HepG2 (cell line): ENCODE data around the gene DHRS7. TPM values are rescaled to one million over a fixed set of nuclear protein-coding genes. Genes with fewer than 3 reads are reported as not detected.

Experiments
- AHR ChIP-seq: IDR thresholded peaks from 2 replicates; pipeline ENCODE4 v1.6.1; 2018; ENCODE audit warnings: missing genetic modification reagents, missing compliant biosample characterization
- AKAP8 ChIP-seq: sonication (generic); formaldehyde crosslinking; IDR thresholded peaks from 2 replicates; pipeline ENCODE4 v1.5.1; 2020; ENCODE audit warnings: mild to moderate bottlenecking, missing genetic modification reagents
- CREM ChIP-seq, 2 experiments: sonication (generic) in 1 of 2; formaldehyde crosslinking in 1 of 2; IDR thresholded peaks; 2 replicates each; pipeline versions ENCODE4 v1.4.0 to v1.6.1; 2016 to 2020; ENCODE audit warnings: antibody characterized with exemption in 1 of 2, mild to moderate bottlenecking in 1 of 2, missing genetic modification reagents in 1 of 2
- ELF3 ChIP-seq: IDR thresholded peaks from 2 replicates; pipeline ENCODE4 v1.6.1; 2016; ENCODE audit warnings: missing genetic modification reagents, missing compliant biosample characterization
- HNF4G ChIP-seq, 2 experiments: sonication (generic) in 1 of 2; formaldehyde crosslinking in 1 of 2; IDR thresholded peaks; 2 replicates each; pipeline versions ENCODE4 v1.4.0 to v1.6.1; 2011 to 2020; ENCODE audit warnings: borderline replicate concordance in 2 of 2, low read depth in 2 of 2, mild to moderate bottlenecking in 2 of 2, low read length in 1 of 2, missing genetic modification reagents in 1 of 2, moderate library complexity in 1 of 2
- JUND ChIP-seq: sonication (generic); formaldehyde crosslinking; IDR thresholded peaks from 2 replicates; pipeline ENCODE4 v1.8.0; 2022; ENCODE audit warnings: mild to moderate bottlenecking, missing genetic modification reagents
- LCORL ChIP-seq, 2 experiments: fragments of 450-650 bp in 1 of 2; sonication (generic) in 1 of 2; formaldehyde crosslinking in 1 of 2; IDR thresholded peaks; 2 replicates each; pipeline versions ENCODE4 v1.5.0 to v1.6.1; 2017 to 2020; ENCODE audit warnings: antibody characterized with exemption in 1 of 2, missing genetic modification reagents in 1 of 2
- RBFOX2 ChIP-seq: fragments of 200-400 bp; formaldehyde crosslinking; IDR thresholded peaks from 2 replicates; pipeline ENCODE4 v1.6.1; 2017; ENCODE audit warnings: low read depth, mild to moderate bottlenecking, low read length
- SAP130 ChIP-seq: IDR thresholded peaks from 2 replicates; pipeline ENCODE4 v1.6.1; 2016; ENCODE audit warnings: low read depth
- SMARCC2 ChIP-seq: fragments of 450-650 bp; IDR thresholded peaks from 2 replicates; pipeline ENCODE4 v1.6.1; 2017; ENCODE audit warnings: antibody characterized with exemption, mild to moderate bottlenecking
- U2AF1 ChIP-seq: fragments of 200-400 bp; formaldehyde crosslinking; optimal IDR thresholded peaks from 2 replicates; pipeline ENCODE3; 2017; ENCODE audit warnings: mild to moderate bottlenecking, low read depth, low read length
- ZNF235 ChIP-seq: sonication (generic); formaldehyde crosslinking; IDR thresholded peaks from 2 replicates; pipeline ENCODE4 v1.8.1; 2023; ENCODE audit warnings: mild to moderate bottlenecking, missing genetic modification reagents, borderline replicate concordance
- ZNF333 ChIP-seq: sonication (generic); formaldehyde crosslinking; IDR thresholded peaks from 2 replicates; pipeline ENCODE4 v1.4.0; 2020; ENCODE audit warnings: mild to moderate bottlenecking, missing genetic modification reagents, borderline replicate concordance
- ZNF468 ChIP-seq: sonication (generic); formaldehyde crosslinking; IDR thresholded peaks from 2 replicates; pipeline ENCODE4 v1.8.0; 2022; ENCODE audit warnings: mild to moderate bottlenecking, moderate library complexity, missing genetic modification reagents
- polyA plus RNA-seq, 8 experiments: library from polyadenylated mRNA; depleted of rRNA in 3 of 8; stranded (reverse) in 7 of 8; unstranded in 1 of 8; fragments of >200 nt; fragmentation: Illumina TruSeq in 4 of 8; extraction: Trizol in 4 of 8; gene quantifications; 2 replicates each; pipeline versions ENCODE4 v1.2.1 to v1.2.3, GENCODE V29; 2011 to 2016; ENCODE audit warnings: low read depth in 4 of 8, missing spikeins in 1 of 8, mixed read lengths in 1 of 8; ENCODE audit not compliant: insufficient read depth in 1 of 8
- total RNA-seq, 5 experiments: library from RNA; depleted of rRNA; stranded (reverse); fragments of >200 nt; fragmentation: Illumina TruSeq; extraction: Trizol; gene quantifications; 2 replicates each; pipeline ENCODE4 v1.2.3, GENCODE V29; 2016; ENCODE audit warnings: low read depth in 1 of 5
- TF ChIP-seq, protein P1 (sequence below): sonication (generic); formaldehyde crosslinking; conservative IDR thresholded peaks from 2 replicates; pipeline ENCODE4 v1.4.0; 2020; ENCODE audit warnings: missing genetic modification reagents
- TF ChIP-seq, protein P2 (sequence below): sonication (generic); formaldehyde crosslinking; IDR thresholded peaks from 2 replicates; pipeline ENCODE4 v1.8.0; 2022; ENCODE audit warnings: missing genetic modification reagents, low read depth, mild to moderate bottlenecking, borderline replicate concordance
- TF ChIP-seq, protein P3 (sequence below): sonication (generic); formaldehyde crosslinking; IDR thresholded peaks from 2 replicates; pipeline ENCODE4 v1.5.1; 2020; ENCODE audit warnings: mild to moderate bottlenecking, moderate library complexity, missing genetic modification reagents
- TF ChIP-seq, protein P4 (sequence below): sonication (generic); formaldehyde crosslinking; IDR thresholded peaks from 2 replicates; pipeline ENCODE4 v1.8.1; 2023; ENCODE audit warnings: mild to moderate bottlenecking, missing genetic modification reagents
- TF ChIP-seq, protein P5 (sequence below): sonication (generic); formaldehyde crosslinking; IDR thresholded peaks from 2 replicates; pipeline ENCODE4 v1.4.0; 2020; ENCODE audit warnings: missing genetic modification reagents
- TF ChIP-seq, protein P6 (sequence below): sonication (generic); formaldehyde crosslinking; IDR thresholded peaks from 2 replicates; pipeline ENCODE4 v1.5.0; 2020; ENCODE audit warnings: mild to moderate bottlenecking, missing genetic modification reagents, borderline replicate concordance

DHRS7 gene
- total and polyA plus RNA-seq, 2 of the 13 experiments (the other 11 are each of a cell fraction or from before 2014, with no cell fraction given), result 20.8 to 44.4 TPM

DNA sequence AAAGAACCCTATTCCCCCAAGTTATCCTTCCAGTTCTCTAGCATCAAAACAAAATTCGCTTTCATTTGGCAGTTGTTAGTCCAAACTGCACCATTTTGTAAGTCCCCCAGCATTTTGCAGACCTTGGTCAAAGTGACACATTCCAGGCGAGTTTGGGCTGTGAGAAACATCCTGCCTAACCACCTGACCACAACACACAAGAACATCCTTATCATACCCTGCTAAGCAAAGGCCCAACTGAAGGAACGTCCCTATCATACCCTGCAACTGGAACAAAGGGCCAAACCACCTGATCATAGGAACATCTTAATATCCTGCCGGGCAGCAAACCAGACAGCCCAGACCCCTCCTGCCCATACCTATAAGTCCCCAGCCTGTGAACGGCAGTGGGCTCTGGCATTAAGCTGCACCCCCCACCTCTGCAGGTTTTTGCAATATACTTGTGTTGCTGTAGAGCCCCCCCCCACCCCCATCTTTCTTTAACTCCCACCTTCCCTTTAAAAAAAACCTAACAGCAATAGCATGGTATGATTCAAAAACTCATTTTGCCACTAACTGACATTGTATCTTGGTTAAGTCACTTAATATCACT, 70.8 kb downstream of the DHRS7 start (continued):
- no peak for TF ChIP-seq ZNF468 (CRISPR knock-in tag)
- TF ChIP-seq ZNF235 (CRISPR knock-in tag), result no peak
- TF ChIP-seq, protein P1, sequence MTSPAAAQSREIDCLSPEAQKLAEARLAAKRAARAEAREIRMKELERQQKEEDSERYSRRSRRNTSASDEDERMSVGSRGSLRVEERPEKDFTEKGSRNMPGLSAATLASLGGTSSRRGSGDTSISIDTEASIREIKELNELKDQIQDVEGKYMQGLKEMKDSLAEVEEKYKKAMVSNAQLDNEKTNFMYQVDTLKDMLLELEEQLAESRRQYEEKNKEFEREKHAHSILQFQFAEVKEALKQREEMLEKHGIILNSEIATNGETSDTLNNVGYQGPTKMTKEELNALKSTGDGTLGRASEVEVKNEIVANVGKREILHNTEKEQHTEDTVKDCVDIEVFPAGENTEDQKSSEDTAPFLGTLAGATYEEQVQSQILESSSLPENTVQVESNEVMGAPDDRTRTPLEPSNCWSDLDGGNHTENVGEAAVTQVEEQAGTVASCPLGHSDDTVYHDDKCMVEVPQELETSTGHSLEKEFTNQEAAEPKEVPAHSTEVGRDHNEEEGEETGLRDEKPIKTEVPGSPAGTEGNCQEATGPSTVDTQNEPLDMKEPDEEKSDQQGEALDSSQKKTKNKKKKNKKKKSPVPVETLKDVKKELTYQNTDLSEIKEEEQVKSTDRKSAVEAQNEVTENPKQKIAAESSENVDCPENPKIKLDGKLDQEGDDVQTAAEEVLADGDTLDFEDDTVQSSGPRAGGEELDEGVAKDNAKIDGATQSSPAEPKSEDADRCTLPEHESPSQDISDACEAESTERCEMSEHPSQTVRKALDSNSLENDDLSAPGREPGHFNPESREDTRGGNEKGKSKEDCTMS (CRISPR knock-in tag), result no peak
- TF ChIP-seq JUND (CRISPR knock-in tag), result peak; percentile 88
- TF ChIP-seq, protein P2, sequence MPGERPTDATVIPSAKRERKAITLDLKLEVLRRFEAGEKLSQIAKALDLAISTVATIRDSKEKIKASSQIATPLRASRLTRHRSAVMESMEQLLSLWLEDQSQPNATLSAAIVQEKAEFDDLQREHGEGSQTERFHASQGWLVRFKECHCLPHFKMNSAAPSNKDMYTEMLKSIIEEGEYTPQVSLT (CRISPR knock-in tag), result no peak
- TF ChIP-seq ZNF333 (CRISPR knock-in tag), result no peak
- TF ChIP-seq SMARCC2, result no peak
- TF ChIP-seq, protein P3, sequence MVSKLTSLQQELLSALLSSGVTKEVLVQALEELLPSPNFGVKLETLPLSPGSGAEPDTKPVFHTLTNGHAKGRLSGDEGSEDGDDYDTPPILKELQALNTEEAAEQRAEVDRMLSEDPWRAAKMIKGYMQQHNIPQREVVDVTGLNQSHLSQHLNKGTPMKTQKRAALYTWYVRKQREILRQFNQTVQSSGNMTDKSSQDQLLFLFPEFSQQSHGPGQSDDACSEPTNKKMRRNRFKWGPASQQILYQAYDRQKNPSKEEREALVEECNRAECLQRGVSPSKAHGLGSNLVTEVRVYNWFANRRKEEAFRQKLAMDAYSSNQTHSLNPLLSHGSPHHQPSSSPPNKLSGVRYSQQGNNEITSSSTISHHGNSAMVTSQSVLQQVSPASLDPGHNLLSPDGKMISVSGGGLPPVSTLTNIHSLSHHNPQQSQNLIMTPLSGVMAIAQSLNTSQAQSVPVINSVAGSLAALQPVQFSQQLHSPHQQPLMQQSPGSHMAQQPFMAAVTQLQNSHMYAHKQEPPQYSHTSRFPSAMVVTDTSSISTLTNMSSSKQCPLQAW, result peak; percentile 52; the same call in 1 of the 2 replicates
- TF ChIP-seq AKAP8 (CRISPR knock-in tag), result no peak
- TF ChIP-seq SAP130 (CRISPR knock-in tag), result peak; percentile 92
- TF ChIP-seq, protein P4, sequence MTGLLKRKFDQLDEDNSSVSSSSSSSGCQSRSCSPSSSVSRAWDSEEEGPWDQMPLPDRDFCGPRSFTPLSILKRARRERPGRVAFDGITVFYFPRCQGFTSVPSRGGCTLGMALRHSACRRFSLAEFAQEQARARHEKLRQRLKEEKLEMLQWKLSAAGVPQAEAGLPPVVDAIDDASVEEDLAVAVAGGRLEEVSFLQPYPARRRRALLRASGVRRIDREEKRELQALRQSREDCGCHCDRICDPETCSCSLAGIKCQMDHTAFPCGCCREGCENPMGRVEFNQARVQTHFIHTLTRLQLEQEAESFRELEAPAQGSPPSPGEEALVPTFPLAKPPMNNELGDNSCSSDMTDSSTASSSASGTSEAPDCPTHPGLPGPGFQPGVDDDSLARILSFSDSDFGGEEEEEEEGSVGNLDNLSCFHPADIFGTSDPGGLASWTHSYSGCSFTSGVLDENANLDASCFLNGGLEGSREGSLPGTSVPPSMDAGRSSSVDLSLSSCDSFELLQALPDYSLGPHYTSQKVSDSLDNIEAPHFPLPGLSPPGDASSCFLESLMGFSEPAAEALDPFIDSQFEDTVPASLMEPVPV (CRISPR knock-in tag), result no peak
- TF ChIP-seq ELF3 (CRISPR knock-in tag), result peak; percentile 46; the same call in 1 of the 2 replicates
- TF ChIP-seq LCORL (IDR thresholded peaks at IDR 0.05), result peak; percentile 76; the same call in 1 of the 2 replicates
- TF ChIP-seq LCORL (CRISPR knock-in tag; IDR thresholded peaks at IDR 0.05), result peak; percentile 86; the same call in 1 of the 2 replicates
- TF ChIP-seq, protein P5, sequence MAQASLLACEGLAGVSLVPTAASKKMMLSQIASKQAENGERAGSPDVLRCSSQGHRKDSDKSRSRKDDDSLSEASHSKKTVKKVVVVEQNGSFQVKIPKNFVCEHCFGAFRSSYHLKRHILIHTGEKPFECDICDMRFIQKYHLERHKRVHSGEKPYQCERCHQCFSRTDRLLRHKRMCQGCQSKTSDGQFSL (CRISPR knock-in tag), result peak; percentile 77
- no peak for TF ChIP-seq AHR (CRISPR knock-in tag)
- TF ChIP-seq U2AF1, result no peak
- TF ChIP-seq, protein P6, sequence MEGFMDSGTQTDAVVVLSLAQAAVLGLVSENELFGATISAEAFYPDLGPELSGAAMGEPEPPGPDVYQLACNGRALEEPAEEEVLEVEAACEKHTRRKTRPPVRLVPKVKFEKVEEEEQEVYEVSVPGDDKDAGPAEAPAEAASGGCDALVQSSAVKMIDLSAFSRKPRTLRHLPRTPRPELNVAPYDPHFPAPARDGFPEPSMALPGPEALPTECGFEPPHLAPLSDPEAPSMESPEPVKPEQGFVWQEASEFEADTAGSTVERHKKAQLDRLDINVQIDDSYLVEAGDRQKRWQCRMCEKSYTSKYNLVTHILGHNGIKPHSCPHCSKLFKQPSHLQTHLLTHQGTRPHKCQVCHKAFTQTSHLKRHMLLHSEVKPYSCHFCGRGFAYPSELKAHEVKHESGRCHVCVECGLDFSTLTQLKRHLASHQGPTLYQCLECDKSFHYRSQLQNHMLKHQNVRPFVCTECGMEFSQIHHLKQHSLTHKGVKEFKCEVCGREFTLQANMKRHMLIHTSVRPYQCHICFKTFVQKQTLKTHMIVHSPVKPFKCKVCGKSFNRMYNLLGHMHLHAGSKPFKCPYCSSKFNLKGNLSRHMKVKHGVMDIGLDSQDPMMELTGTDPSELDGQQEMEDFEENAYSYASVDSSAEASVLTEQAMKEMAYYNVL, result 0 out of 2 replicates have a peak, but pooled peaks have one; percentile 15
- peak; percentile 69; the same call in 1 of the 2 replicates for TF ChIP-seq HNF4G (IDR thresholded peaks at IDR 0.05; ENCODE audit: borderline replicate concordance, low read depth, low read length)
- no peak for TF ChIP-seq HNF4G (CRISPR knock-in tag; IDR thresholded peaks at IDR 0.05; ENCODE audit: borderline replicate concordance, low read depth)
- TF ChIP-seq CREM (IDR thresholded peaks at IDR 0.05), result peak; percentile 23; the same call in 1 of the 2 replicates
- TF ChIP-seq CREM (CRISPR knock-in tag; IDR thresholded peaks at IDR 0.05), result no peak
- TF ChIP-seq RBFOX2, result no peak
